ENCODE results near the gene TCF12.

The TCF12 gene

GRCh38 chr15:56918046-56918938, at the start of gene TCF12:
Gene TCF12 (plus strand): TSS chr15:56918644. CDS start chr15:56919914, 1,270 bp downstream.
- in situ Hi-C loops (cut with HindIII; ENCODE audit: low sequenced_read_pairs): no loop called here

GRCh38 chr15:56869573-56869972, 48.9 kb upstream of the TCF12 start:
- in situ Hi-C loops (cut with HindIII; ENCODE audit: low sequenced_read_pairs): no loop called here

DNA sequence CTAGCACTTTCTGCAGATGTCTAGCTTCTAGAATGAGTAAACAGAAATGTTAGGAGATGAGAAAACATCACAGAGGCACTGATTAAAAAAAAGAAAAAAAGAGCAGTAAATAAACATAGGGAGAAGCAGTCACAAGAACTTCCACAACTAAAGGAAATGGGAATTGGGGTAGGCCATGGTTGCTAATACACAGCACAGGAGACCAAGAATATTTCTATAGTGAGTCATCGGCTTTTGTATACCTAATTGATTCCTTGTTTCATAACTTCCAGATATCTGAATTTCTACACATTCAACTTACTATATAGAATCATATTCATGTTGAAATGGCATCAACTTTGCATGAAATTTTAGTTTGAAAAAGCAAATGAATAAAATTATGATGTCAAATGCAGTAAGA, 47.3 kb upstream of the TCF12 start:
- in situ Hi-C loops (cut with HindIII; ENCODE audit: low sequenced_read_pairs): no loop called here

DNA sequence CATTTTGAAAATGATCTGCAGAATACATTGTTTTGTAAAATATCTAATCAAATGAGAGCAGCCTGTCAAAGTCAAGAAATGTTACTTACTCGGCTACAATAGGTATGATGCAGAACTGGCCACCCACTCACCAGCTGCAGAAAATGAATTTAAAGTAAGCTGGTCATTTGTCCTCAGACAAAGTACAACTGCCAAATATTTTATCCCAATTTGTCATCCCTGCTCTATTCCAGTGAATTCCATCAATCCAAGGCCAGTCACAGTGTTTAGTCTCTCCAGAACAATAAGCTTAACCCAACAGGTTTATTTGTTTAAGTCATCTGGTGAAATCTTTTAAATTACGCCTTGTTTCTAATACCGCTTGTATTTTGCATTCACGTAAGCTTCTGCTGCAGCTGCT, 46.6 kb upstream of the TCF12 start:
- in situ Hi-C loops (cut with HindIII; ENCODE audit: low sequenced_read_pairs): no loop called here

DNA sequence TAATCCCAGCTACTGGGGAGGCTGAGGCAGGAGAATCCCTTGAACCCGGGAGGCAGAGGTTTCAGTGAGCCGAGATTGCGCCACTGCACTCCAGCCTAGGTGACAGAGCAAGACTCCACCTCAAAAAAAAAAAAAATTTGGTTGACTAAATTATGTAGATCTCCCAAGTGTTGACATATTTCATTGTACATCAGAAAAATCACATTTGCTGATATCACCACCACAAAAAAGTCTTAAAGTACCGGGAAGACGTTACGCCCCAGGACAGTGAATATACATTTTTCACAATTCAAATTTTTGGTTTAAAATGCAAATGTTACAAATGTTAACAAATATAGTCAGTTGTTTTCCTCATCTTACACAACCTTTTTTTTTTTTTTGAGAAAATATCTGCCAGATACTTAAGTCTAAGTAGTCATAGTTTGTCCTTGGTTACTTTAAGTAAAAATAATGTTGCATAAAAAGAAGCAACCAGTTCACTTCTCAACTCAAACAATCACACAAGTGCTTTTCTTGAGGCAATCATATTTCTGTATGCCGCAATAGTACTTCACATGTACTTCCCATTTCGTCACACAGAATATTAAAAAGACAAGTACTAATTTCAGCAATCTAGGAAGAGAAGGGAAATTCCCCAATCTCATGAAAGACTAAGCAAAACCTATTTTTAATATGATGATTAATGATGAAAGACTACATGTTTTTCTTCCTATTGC, 41.0 kb upstream of the TCF12 start:
- in situ Hi-C loops (cut with HindIII; ENCODE audit: low sequenced_read_pairs): no loop called here

- in situ Hi-C loops (cut with HindIII; ENCODE audit: low sequenced_read_pairs): no loop called here
Measured at GRCh38 chr15:56879502-56879901, 38.9 kb upstream of the TCF12 start.

- in situ Hi-C loops (cut with HindIII; ENCODE audit: low sequenced_read_pairs): no loop called here
Measured at GRCh38 chr15:56883088-56883487, 35.4 kb upstream of the TCF12 start.

DNA sequence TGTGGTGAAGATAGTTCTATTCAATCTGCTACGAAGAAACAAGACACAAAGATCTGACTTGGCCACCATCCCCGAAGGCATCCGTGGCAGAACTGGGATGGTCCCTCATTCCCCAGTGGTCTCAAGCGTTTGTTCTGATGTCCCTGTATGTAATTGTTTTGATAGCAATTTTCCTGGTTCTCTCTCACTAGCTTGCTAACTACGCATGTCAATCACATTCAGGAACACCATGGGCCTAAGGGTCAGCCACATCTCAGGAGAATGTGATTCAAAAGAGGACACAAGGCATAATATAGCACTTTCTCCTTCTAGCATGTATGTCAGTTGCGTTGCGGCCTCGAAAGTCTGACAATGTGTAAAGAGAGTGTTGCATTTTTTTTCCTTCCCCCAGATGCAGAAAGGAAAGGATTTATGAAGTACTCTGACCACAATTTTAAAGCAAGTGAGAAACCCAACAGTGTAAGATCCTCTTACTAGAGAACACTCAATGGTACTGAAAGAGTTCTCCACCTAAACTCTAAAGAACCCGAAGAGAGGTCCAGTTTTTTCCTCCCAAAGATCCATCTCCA, 32.0 kb upstream of the TCF12 start:
- in situ Hi-C loops (cut with HindIII; ENCODE audit: low sequenced_read_pairs): no loop called here

DNA sequence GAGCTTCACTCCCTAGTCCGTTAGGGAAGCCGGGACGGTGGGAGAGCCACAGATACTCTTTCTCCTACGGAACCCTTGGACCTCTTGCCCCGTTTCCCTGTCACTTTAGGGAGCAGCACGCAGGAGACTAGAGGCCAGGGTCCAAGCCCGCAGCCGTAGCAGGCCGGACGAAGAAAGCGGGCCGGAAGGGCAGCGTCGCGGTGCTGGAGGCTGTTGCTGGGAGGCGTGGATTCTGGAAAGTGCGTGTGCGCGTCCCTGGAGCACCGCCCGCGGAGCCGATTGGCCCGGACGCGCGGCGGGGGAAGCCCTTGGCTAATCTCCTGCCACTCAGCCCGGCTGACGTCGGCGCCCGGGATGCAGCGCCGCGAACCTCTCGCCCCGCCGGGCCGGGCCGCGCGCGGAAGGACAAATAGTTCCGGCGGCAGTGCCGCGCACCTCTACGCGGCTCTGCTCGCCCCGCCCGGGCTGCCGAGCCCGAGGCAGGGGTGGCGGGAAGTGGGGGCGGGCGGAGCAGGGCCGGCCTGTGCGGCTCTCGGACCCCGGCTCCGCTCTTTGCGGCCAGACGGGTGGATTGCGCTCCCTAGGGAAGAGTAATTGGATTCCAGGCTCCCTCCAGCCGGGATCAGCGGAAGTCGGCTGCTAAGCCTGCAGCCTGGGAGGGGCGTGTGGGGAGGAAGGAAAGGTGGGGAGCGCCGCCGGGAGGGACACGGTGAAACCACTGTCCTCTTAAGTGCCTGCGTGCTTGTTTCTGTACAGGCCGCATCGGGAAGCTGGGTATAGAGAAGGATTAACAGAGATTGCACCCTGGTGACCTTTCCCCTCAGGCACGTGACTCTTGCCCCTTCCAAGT, 31.3 kb upstream of the TCF12 start:
- in situ Hi-C loops (cut with HindIII; ENCODE audit: low sequenced_read_pairs): no loop called here

- in situ Hi-C loops (cut with HindIII; ENCODE audit: low sequenced_read_pairs): no loop called here
Measured at GRCh38 chr15:56887782-56888438, 30.5 kb upstream of the TCF12 start.

- in situ Hi-C loops (cut with HindIII; ENCODE audit: low sequenced_read_pairs): no loop called here
Measured at GRCh38 chr15:56890038-56890437, 28.4 kb upstream of the TCF12 start.

DNA sequence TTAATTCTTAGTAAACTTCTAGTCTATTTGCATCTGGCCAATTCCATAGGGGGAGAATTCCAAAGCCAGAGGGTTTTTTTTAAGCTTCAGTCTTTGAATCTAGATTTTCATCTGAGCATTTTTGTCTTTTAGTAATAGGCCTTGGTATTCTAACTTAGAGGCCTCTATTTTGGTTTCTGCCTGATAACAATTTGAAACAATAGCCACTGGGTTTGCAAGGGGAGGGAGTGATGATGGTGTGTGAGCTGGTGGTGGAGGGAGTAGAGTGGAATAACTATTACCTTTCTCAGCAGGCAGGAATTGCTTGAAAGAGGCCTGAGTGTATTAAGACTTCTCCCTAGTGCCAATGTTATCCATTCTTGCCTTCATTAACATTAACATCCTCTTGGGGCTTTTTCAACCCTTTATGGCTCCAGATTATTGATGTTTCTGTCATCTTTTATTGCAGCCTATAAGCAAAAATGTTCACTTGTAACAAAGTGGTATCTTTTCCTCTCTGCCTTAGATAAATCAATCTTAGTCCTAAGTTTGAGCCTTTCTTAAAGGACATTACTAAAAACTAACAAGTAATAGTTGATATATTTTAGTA, 26.5 kb upstream of the TCF12 start:
- in situ Hi-C loops (cut with HindIII; ENCODE audit: low sequenced_read_pairs): no loop called here

- in situ Hi-C loops (cut with HindIII; ENCODE audit: low sequenced_read_pairs): no loop called here
Measured at GRCh38 chr15:56892659-56893363, 25.6 kb upstream of the TCF12 start.

GRCh38 chr15:56893364-56893678, 25.1 kb upstream of the TCF12 start:
- in situ Hi-C loops (cut with HindIII; ENCODE audit: low sequenced_read_pairs): no loop called here

GRCh38 chr15:56894601-56895000, 23.8 kb upstream of the TCF12 start:
- in situ Hi-C loops (cut with HindIII; ENCODE audit: low sequenced_read_pairs): no loop called here

- in situ Hi-C loops (cut with HindIII; ENCODE audit: low sequenced_read_pairs): no loop called here
Measured at GRCh38 chr15:56901931-56902330, 16.5 kb upstream of the TCF12 start.

DNA sequence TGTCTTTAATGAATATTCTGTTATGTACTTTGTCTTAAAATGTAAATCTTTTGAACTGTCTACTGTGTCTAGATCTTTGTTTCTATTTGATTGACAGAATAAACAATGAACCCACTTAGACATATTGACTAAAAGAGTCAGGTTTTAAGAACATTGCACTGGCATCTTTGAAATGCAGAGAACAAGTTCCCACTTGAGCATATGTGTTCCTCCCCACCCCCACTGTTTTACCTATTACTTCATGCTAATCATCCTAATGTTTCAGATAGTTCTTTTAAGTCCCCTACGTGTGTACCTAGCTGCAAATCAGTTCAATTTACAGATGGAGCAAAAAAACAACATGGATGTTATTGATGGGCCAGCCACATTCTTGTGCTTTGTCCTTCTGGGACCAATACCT, 11.7 kb upstream of the TCF12 start:
- in situ Hi-C loops (cut with HindIII; ENCODE audit: low sequenced_read_pairs): no loop called here

DNA sequence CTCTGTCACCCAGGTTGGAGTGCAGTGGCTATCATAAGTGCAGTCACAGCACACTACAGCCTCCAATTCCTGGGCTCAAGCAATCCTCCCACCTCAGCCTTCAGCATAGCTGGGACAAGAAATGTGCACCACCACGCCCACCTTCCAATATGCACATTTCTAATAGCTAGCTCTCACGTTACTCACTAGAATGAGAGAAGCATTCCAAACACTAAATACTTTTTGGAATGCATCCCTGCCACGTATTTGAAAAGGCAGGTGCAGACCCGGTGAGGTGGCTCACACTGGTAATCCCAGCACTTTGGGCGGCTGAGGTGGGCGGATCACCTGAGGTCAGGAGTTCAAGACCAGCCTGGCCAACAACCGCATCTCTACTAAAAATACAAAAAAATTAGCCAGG, 7.6 kb upstream of the TCF12 start:
- in situ Hi-C loops (cut with HindIII; ENCODE audit: low sequenced_read_pairs): no loop called here

DNA sequence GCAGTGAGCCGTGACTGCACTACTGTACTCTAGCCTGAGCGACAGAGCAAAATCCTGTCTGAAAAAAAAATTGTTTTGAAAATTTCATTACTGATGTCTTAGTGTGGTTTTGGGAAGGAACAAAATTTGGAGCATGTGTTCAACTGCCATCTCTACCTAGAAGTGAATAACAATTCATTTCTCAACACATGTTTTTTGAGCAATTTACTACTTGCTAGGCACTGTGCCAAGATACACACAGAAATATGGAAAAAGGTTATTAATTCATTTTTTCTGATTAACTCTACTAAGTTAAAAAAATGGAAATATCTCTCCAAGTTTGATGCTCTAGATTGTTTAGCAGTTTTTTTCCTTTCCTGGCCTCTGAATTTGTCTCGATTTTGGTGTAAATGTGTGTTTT, 5.2 kb upstream of the TCF12 start:
- in situ Hi-C loops (cut with HindIII; ENCODE audit: low sequenced_read_pairs): no loop called here

DNA sequence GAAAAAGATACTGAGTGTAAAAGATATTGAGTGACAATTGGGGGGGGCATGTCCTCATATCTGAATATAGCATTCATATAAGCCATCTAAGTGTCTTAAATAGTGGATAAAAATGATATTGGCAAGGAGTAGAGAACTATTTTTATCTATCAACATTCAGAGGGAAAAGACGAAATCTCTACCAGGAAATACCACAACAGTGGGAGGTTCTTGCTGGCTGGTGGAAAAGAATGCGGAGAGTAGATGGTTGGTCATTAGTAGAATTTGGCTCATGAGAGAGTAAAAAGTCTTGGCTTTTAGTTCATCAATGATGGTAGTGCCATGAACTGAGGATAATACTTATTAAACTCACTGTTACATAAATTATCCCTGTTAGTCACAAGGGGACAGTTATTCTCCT, 4.8 kb upstream of the TCF12 start:
- in situ Hi-C loops (cut with HindIII; ENCODE audit: low sequenced_read_pairs): no loop called here
